Measurements from ENCODE around the gene PHF11.

The PHF11 gene

DNA sequence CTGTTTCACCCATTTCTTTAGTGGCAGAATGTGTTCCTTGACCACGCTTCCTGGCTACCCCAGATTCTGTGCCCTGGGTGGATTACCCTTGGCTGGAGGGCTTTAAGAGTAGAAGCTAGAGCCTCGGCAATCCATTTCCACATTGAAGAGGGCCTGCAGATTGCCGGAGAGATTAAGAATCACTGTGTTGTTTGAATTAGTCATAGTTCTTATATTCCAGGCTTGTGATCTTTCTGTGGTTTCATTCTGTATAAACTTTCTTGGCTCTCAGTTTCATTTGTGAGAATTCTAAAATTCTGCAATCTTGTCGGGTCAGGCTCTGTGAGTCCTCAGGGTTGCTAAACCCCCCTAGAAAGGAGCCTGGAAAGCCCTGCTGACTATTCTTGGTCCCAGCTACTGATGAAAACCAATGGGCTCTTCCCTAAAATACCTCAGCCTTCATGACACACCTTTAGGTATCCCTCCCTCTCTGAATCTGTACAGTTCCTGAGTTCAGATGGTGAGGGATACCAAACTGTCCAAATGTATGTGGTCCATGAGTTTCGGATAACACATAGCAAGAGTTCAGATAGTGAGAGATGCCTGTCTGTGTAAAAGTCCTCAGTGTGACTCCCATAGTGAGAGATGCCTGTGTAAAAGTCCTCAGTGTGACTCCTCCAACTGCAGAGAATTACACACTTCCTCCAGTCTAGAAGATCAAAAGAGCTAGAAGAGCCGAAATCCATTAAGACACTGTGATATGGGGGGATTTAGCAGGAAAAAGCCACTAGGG, 4.3 kb downstream of the PHF11 start:
- no peak for DNase-seq

DNA sequence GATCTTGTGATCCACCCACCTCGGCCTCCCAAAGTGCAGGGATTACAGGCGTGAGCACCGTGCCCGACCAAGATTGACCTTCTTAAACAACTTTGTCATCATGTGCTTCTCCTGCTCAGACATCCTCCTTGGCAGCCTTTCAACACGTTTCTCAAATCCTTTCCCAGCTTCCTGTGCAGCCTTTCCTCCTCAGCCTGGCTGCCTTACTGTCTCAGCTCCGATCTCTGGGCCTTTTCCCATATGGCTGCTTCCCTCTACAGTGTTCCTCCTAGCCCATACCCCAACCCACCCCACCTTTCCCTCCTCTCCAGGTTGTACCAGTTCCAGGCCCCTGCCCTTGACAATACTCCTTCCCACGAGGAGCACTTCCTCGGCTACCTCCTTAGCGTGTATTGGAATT, 7.2 kb downstream of the PHF11 start:
- no peak for DNase-seq

DNA sequence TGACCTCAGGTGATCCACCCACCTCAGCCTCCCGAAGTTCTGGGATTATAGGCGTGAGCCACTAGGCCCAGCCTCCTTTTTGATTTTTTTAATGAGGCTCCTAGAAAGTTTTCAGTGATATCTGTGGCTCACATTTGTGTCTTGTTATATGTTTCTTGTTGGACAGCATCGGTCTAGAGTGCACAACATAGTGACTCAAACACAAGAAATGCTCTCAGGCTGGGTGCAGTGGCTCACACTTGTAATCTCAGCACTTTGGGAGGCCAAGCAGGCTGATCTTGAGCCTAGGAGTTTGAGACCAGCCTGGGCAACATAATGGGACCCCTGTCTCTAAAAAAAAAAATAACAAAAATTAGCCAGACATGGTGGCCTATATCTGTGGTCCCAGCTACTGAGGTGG, 8.2 kb downstream of the PHF11 start:
- DNase-seq, result no peak

DNA sequence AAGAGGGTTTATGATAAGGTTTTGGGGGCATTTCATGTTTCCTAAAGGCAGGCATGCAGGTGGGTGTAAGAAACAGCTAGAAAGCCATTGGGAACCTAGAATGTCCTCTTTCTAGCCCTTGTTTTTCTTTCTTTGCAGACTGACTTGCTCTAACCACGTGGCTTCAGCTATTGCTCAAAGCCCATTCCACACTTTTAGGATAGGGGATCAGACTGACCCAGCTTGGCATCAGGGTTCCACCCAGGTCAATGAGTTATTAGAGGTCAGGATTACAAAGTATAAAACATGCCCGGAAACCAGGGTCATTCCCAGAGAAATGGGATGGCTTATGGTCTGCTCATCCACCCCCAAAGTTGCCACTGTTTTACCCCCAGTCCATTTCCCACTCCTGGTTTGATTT, 16.8 kb downstream of the PHF11 start:
- DNase-seq, result no peak

DNA sequence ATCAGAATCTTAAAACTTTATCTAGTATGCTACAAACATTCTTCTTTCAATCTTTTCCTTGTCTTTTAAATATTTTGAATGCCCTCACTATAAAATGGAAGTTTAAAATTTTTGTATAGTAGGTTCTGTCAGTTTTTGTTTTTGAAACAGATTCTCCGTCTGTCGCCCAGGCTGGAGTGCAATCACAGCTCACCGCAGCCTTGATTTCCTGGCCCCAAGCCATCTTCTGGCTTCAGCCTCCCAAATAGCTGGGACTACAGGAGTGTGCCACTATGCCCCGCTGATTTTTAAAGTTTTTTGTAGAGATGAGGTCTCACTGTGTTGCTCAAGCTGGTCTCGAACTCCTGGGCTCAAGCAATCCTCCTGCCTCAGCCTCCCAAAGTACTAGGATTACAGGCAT, 20.7 kb downstream of the PHF11 start:
- DNase-seq, result peak; percentile 42

DNA sequence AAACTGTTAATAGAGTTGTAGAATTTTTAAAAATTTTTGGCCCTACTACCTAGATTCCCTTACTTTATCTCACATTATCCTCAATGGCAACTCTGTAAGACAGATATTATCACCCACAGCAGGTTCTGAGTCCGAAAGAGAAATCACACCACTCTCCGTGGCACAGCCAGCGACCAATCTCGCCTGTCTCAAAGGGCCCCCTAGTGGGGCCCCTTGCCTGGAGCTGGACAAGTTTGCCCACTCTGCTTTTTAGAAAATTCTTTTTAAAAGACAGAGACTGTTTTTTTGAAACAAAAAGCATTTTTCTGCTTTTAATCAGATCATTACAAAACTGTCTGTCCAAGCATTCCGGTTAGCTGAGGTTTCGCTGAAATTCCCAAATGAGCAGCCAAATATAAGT, 21.7 kb downstream of the PHF11 start:
- no peak for DNase-seq

DNA sequence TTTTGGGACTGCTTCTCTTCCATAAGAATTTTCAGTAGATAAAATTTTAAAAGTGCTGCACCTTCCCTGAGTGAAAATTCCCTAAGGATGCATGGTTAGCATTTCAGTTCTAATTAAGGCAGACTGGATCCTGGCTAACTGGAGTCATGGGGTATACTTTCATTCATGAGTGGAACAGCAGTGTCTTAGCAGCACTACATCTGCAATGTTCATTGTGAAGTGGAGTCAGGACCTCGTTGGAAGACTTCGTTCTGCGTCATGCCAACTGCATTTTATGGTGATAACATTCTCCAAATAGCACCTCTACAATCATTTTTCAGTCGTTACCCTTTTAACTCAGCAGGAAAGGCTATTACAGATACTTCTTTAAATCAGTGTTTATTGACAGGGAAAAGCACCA, 25.5 kb downstream of the PHF11 start:
- DNase-seq, result no peak

DNA sequence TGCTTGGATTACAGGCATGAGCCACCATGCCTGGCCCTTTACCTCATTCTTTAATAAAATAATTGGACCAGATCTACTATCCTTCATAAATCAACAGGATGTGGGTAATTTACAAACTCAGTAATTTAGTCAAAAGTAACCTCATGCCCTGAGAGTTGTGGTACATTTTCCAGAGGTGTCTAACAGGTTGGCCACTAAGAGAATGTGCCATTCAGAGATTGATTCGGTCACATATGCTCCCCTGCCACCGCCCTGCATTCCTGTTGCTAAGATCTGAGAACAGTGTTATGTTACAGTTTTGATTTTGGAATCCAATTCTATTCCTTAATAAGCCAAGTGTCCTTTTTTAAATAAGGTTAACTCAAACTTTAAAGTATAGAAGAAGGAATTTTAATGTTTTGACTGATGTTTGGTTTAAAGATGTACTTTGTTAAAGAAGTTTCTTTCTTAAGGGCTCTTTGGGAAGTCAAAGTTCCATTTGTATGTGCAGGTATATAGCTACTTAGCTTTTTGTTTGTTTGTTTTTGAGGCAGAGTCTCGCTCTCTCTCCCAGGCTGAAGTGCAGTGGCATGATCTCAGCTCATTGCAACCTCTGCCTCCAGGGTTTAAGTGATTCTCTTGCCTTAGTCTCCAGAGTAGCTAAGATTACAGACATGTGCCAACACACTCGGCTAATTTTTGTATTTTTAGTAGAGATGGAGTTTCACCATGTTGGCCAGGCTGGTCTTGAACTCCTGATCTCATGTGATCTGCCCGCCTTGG, 29.2 kb downstream of the PHF11 start:
- no peak for DNase-seq

DNA sequence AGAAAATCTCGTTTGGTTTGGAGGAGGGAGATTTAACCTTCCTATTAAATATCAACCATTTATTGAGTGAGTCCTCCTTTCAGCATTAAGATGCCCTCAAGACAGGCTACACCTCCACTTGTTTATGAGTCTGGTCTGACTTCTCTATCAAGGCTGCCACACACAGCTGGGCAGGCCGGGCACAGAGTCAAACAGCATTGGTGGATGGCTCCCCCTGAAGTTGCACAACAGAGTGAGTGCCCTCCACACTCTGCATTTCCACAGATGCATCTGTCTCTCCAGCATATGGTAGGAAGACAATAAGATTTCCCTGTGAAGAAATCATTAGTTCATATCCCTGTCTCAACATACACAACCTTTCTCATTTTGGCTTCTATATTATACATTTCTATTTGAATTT, 31.4 kb downstream of the PHF11 start:
- DNase-seq, result no peak

DNA sequence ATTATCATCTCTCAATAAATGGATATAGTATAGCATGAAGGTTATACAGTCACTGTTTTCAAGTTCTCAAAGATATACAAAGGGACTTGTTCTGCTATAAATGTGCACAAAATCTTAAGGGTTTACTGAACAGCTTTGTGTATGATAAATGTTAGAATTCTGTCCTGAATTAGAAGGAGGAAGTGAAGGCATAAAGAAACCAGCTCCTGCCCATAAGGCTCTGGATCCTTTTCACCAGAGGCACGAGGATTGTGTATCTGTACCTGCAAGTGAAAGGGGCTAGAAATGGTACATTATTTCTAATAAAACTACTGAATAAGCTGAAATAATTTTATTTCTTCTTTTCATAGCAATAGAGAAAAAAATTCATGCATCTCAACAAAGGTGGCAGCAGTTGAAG, 32.4 kb downstream of the PHF11 start:
- no peak for DNase-seq

DNA sequence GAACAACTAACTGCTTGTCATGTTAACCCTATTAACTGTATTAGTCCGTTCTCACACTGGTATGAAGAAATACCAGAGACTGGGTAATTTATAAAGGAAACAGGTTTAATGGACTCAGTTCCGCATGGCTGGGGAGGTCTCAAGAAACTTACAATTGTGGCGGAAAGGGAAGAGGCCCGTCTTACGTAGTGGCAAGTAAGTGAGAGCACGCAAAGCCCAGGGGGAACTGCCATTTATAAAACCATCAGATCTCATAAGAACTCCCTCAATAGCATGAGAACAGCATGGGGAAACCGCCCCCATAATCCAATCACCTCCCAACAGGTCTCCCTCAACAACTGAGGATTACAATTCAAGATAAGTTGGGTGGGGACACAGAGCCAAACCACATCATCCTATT, 34.7 kb downstream of the PHF11 start:
- no peak for DNase-seq

DNA sequence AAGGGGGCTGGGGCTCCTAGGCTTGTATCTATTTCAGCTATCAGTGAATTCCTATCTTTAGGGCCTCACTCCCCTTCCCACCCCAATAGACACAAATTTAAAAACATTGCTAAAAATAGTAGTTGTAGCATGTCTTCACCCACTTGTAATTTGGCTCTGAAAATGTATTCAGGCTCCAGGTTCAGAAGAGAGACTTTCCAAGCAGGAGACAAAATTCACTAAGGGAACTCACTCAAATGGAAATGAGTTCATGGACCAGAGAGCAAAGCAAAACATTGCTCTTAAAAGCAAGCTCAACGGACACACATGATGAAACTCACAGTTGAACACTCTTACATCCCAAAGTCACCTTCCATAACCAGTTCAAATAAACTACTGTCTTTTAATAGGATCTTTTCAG, 36.8 kb downstream of the PHF11 start:
- DNase-seq, result no peak

DNA sequence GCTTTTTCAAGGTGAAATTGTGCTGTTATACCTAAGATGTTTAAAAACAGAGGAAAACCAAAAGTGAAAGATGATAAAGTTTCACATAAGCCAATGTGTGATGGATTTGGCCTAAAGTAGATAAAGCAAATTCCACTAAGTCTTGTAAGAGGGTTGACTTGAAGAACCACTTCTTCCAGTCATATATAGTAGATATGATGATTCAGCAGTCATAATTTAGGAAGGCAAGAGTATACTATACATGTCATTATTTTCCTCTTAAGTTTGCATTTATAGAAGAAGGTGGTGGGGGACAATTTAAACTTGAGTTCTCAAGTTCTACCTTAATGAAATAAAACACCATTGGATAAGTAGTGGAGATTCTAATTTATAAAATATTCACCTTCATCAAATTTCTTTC, 37.3 kb downstream of the PHF11 start:
- DNase-seq, result no peak

DNA sequence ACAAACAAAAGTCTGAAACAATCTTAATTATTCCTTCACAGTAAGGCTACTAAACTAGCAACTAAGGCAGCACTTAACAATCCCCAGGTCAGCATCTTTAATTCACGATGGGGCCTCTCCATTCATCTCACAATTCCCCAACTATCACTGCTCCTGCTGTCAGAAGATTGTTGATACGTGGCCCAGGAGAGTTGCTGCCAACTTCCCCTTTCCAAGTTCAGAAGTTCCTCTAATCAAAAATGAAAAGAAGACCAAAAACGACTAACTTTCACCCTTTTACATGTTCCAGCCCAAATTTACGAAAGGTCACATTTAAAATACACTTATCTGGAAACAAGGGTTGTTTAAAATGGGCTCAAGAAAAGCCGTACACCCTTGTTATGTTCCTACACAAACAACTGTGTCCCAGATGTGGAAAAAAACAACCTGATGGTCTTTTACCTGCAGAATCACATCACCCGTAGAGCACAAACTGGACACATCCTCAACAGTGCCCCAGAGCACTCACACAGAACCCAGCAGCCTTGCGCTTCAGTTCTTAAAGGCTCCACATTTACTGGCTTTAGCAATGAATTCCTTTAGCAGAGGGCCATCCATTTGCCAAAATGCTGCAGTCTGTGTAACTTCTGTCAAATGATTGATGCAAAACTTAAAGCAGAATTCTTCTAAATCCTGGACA, 38.0 kb downstream of the PHF11 start:
- no peak for DNase-seq

DNA sequence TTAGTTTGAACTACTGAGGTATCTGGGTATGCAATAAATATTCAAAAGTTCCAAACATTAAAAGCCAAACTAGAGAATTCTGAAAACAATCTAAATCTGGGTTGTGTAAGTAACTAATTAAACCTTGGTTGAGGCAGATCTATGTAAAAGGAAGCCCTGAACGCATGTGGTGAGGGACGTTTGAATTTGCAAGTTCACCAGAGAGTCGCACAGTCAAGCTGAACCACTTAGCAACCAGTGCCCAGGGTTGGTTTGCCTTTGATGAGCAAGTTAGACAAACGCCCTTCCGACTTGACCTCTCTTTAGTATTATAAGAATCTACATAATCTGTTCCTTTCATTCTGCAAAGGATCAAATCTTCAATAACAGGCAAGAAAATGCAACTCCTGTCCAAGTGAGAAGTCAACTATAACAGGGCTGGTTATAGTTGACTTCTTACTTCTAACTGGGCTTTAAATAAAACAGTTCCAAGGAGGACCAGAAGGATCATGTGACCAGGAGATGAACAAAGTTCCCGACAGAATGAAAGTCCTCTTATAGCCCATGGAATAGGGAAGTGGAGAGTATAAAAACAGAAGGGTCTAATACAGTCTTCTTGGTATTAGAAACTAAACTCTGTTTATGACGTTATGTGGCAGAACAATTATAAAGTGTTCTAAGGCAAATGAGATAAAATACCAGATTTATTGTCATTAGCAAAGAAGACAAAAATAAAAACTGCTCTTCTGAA, 40.6 kb downstream of the PHF11 start:
- DNase-seq, result no peak

DNA sequence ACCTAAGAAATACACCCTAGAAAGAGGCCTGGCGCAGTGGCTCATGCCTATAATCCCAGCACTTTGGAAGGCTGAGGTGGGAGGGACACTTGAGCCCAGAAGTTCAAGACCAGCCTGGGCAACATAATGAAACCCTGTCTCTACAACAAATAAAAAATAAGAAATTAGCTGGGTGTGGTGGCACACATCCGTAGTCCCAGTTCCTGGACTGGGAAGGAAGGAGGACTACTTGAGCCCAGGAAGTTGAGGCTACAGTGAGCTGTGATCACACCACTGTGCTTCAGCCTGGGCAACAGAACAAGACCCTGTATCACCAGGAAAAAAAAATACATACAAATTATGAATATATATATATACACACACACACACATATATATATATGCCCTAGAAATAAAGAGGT, 42.7 kb downstream of the PHF11 start:
- DNase-seq, result no peak

DNA sequence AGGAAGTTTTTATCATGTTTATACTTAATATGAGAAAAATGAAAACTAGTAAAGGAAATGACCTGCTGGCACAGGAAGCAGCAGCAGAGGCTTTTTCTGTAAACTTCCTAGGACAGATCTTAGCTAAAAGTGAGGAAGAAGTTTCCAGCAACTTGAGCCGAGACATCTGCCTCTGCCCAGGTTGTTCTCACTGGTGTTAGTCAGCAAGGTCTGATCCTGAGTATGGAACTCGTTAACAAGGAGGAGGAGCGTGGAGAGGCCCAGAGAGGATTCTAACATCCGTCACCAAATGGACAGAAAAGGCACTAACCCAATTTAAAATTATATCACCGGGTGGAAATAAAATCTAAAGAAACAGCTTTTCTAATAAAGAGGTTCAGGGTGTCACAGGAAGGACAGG, 43.6 kb downstream of the PHF11 start:
- no peak for DNase-seq

DNA sequence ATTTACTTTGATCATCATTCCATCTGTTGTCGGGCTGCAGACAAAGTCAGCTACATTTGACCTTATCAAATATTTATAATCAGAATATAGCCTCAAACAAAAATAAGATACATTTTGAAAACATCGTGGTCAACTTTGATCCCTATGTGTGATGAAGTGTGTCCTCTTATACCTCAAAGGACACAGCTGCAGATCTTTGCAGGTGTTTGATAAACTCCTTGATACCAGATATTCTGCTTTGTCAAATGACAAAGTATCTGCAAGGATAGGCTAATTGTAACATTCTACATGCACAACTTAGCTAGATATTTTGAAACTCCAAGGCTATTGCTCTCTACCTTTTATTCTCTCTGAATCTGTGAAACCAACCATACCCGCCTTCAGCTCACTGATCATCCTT, 44.0 kb downstream of the PHF11 start:
- no peak for DNase-seq

DNA sequence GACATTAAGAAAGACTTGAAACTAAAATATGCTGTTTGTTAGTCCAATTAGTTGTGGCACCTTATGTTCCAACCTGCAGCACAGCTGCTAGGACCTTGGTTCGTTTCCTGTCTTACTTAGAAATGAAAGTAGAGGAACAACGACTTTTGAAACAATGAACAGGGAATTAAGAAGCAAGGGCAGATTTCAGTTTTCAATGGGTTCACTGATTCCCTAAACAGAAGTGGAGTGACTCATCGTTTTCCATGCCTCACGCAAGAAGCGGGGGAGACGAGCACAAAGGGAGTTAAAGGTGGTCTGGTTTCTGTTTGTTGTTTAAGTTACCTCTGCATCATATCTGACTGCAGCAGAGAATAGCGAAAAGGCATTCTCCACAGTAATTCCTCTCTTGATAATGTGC, 44.8 kb downstream of the PHF11 start:
- DNase-seq, result no peak

DNA sequence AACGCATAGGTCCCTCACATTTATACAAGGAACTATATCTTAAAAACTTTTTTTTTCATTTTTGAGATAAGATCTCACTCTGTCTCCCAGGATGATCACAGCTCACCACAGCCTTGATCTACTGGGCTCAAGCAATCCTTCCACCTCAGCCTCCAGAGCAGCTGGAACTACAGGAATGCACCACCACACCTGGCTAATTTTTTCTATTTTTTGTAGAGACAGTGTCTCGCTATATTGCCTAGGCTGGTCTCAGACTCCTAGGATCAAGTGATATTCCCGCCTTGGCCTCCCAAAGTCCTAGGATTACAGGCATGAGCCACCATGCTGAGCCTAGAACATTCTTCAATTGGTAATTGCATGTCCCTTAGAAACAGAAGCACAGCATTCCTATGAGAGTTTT, 47.9 kb downstream of the PHF11 start:
- DNase-seq, result no peak

DNA sequence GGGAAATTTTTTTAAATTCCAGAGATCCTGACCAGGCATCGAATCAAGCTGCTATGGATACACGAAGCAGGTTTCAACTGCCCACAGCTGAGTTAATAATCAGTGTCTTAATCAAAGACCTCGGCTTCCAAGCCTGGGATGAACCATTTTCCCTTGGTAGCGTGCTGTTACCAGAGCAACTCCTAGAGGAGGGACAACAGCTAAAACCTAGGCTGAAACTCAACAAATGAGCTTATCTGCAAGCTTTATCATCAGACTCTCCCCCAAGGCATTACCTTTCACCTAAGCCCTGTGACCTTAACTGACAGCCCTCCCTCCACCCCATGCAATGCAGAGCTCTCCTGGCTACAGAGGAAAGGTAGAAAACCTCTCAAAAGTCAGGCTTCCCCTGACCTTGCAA, 49.9 kb downstream of the PHF11 start:
- no peak for DNase-seq

DNA sequence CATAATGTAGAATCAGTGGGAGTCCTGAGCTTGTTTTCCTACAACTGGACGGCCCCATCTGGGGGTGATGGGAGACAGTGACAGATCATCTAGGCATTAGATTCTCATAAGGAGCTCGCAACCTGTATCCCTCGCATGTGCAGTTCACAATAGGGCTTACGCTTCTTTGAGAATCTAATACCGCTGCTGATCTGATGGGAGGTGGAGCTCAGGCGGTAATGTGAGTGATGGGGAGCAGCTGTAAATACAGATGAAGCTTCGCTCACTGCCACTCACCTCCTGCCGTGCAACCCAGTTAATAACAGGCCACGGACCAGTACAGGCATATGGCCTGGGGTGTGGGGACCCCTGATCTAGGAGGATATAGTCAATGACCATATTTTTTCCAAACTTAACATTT, 50.8 kb downstream of the PHF11 start:
- no peak for DNase-seq

DNA sequence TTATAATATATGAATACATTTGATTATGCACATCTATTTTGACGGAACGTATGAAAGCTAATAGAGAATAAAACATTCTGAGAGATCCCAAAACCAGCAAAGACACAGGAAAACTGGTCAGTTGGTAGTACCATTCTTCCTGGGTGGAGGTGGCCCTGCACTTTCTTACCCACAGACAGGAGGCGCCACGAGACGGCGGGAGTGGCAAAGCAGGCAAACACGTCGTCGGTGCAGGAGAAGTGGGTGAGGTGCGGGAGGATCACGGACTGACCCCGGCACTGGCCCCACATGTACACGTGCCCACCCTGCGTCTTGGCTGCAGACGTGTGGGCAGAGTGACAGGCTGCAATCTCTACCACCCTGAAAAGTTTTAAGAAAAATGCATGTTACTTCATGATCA, 53.5 kb downstream of the PHF11 start:
- DNase-seq, result no peak
